ENCODE results near the gene CIDEC. TPM values are rescaled to one million over a fixed set of nuclear protein-coding genes. Genes with fewer than 3 reads are reported as not detected.

The CIDEC gene
- not detected in 2 replicates for total RNA-seq (2014; rRNA removed; shearing (Covaris generic); ENCODE audit: low replicate concordance)

DNA sequence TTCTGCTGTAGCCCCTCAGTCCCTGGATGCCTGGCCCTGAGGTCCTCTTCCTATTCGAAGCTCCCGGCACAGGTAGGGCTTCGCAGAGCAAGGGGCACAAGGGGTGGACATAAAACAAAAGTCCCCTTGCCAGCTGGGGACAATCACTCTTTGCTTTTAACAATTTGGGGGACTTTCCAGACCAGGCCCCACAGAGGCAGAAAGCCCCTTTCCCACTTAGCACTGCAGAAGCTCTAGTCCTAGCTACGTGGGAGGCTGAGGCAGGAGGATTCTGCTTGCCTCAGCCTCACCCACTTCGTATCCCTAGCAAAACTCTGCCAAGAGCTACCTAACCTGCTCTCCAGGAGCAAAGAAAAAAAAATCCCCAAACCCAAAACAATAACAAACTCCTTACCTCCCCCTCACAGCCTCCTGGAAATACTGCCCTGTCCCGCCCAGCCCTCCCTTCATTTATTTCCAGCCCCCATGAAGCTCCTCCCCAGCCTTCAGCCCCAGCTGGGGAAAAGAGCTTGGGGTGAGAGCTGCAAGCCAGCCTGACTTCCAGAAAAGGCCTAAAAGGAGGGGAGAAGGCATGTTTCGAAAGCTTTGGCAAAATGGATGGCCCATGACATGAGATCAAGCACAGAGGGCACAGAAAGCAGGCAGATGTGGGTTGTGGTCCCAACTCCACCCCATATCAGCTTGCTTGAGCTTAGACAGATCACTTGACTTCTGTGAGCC is at the start of gene CIDEC:
CIDEC (minus strand) TSS at position 424 of the 720 bp plus-strand sequence. CDS start 1,767 bp downstream, outside the sequence.
- in situ Hi-C loops (cut with HindIII; ENCODE audit: low pct_unique_long_range_greater_than_20kb, low sequenced_read_pairs), result no loop called here
- no peak for DNase-seq (ENCODE audit: low read depth)

GRCh38 chr3:9928158-9928557 is 48.1 kb upstream of the CIDEC start:
- no peak for DNase-seq (ENCODE audit: low read depth)
- in situ Hi-C loops (cut with HindIII; ENCODE audit: low pct_unique_long_range_greater_than_20kb, low sequenced_read_pairs), result no loop called here

GRCh38 chr3:9918261-9919038 is 38.4 kb upstream of the CIDEC start:
- in situ Hi-C loops (cut with HindIII; ENCODE audit: low pct_unique_long_range_greater_than_20kb, low sequenced_read_pairs), result no loop called here
- no peak for DNase-seq (ENCODE audit: low read depth)

DNA sequence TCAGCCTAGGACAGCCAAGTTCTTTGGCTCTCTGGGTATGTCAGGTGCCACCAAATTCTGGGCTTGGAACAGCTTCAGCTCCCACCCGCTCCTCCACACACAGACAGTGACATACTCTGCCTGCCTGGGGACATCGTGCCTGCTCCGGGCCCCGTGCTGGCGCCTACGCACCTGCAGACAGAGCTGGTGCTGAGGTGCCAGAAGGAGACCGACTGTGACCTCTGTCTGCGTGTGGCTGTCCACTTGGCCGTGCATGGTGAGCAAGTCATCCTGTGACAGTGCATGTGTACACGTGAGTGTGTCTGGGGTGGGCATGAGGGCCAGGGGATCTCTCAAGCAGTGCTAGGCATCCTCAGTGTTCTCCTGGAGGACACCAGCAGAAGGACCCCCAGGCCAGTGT is 37.8 kb upstream of the CIDEC start:
- no peak for DNase-seq (ENCODE audit: low read depth)
- in situ Hi-C loops (cut with HindIII; ENCODE audit: low pct_unique_long_range_greater_than_20kb, low sequenced_read_pairs), result no loop called here

GRCh38 chr3:9916734-9917680 is 37.0 kb upstream of the CIDEC start, which contains the start of gene IL17RC:
IL17RC (plus strand) TSS chr3:9917098; CDS start chr3:9917316, 218 bp downstream.
- peak; percentile 92 for DNase-seq (ENCODE audit: low read depth)
- in situ Hi-C loops (cut with HindIII; ENCODE audit: low pct_unique_long_range_greater_than_20kb, low sequenced_read_pairs), result no loop called here

DNA sequence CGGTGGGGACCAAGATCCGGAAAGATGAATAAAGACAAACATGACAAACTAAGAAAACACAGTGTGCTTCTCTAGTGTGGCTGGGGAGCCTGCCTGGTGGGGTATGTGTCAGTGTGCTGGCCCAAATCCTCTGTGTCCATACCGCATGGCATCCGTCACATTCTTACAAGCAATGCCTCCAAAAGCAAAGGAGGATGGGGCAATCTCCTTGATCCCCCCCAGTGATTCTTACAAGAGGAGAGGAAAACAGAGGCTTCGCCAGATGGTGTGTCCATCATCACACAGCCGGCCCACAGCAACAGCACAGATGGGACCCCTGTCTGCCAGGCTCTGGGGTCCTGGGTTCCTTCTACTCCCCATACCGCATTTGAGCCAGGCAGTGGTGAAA is 36.3 kb upstream of the CIDEC start:
- in situ Hi-C loops (cut with HindIII; ENCODE audit: low pct_unique_long_range_greater_than_20kb, low sequenced_read_pairs), result no loop called here
- DNase-seq (ENCODE audit: low read depth), result no peak

- DNase-seq (ENCODE audit: low read depth), result no peak
- in situ Hi-C loops (cut with HindIII; ENCODE audit: low pct_unique_long_range_greater_than_20kb, low sequenced_read_pairs), result no loop called here
Observed at GRCh38 chr3:9915254-9916141, 35.4 kb upstream of the CIDEC start.

DNA sequence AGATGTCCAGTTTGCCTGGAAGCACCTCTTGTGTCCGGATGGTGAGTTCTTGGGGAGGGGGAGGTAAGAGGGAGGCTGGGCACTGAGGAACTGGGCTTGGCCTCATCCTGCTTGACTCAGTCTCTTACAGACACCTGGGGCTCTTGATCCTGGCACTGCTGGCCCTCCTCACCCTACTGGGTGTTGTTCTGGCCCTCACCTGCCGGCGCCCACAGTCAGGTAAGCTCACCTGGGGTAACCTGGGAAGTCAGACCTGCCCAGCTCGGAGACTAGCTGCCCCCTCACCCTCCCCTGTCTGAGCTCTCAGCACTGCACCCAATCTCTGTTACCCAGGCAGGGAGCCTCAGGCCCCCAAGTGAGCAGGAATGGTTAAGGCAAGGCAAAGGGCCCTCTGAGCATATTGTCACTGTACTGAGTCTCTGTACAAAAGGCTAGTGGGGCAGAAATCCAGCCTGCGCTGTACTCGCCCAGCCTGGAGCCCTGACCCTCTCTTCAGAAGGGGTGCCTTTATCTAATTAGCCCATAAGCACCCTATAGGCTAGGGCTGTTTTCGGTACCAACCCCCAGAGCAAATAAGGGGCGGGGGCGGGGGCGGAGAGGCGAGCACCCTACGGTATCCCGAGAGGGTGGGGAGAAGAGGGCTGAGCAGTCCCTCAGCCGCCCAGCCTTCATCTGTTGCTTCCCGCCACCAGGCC is 34.7 kb upstream of the CIDEC start:
- in situ Hi-C loops (cut with HindIII; ENCODE audit: low pct_unique_long_range_greater_than_20kb, low sequenced_read_pairs), result no loop called here
- DNase-seq (ENCODE audit: low read depth), result no peak

DNA sequence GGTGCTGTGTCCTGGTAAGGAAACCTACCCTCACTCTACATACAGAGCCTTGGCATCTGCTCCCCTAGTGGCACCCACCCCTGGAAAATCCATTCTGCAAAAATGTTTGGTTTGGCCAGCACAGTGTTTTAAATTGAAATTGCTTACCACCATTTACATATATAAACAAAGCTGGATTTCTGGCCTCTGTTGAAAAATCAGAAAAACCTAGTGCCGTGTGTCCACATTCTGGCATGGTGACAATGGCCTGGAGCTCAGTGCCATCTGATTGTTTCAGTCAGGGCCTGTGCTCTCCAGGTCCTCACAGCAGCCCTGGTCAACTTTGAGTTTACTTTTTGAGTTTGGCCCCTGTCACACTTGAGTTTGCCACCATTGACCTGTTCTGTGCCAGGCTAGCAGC is 34.0 kb upstream of the CIDEC start:
- in situ Hi-C loops (cut with HindIII; ENCODE audit: low pct_unique_long_range_greater_than_20kb, low sequenced_read_pairs), result no loop called here
- no peak for DNase-seq (ENCODE audit: low read depth)

DNA sequence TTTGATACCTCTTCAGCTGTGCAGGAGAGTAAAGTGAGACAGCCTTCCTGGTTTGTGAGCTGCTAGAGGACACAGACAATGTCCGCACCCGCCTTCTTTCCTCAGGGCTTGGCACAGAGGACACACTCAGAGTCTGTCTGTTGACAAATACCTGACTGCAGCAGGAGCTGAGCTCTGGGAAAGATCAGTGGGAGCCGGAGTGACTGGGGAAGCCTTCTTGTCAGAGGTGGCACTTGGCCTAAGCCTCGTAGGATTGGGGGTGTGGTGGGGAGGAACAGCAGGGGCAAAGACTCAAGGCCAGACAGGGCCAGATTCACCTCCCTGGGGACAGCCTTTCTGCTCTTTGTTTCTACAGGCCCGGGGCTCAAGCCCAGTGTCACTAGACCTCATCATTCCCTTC is 33.5 kb upstream of the CIDEC start:
- in situ Hi-C loops (cut with HindIII; ENCODE audit: low pct_unique_long_range_greater_than_20kb, low sequenced_read_pairs), result no loop called here

DNA sequence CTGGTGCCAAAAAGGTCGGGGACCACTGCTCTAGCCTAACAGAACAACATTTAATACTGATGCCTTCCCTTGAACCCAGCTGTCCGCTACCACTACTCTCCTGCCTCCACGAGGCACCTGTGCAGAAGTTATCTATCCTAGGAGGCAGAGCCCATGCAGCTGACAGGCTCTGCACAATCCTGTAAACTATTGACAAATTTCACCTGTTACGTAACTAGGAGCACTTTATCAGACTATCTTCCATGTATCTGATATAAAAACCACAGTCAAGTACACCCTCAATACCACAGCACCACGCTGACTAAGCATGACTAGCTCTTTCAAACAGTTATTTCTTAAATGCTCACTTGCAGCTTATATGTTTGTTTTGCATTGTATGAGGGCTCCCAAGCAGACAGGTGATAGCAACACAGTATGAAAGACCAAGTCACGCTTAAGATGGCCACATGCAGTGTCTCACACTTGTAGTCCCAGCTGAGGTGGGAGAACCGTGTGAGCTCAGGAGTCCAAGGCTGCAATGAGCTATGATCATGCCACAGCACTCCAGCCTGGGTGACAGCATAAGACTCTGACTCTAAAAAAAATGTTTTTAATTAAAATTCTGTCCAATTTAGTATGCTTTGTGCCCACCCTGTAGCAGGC is 32.4 kb upstream of the CIDEC start:
- peak; percentile 48 for DNase-seq (ENCODE audit: low read depth)
- in situ Hi-C loops (cut with HindIII; ENCODE audit: low pct_unique_long_range_greater_than_20kb, low sequenced_read_pairs), result no loop called here

More for the DNA sequence above, 33.5 kb upstream of the CIDEC start:
- DNase-seq (ENCODE audit: low read depth), result no peak

DNA sequence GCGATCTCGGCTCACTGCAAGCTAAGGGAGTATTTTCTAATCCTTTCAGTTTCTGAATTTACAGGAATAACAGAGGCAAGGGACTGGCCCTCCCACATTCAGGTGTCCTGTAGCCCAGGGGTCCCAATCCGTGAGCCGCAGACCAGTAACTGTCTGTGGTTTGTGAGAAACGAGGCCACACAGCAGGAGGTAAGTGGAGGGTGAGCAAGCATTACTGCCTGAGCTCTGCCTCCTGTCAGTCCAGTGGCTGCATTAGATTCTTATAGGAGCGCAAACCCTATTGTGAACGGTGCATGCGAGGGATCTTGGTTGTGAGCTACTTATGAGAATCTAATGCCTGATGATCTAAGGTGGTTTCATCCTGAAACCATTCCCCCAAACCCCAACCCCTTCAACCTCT is 31.8 kb upstream of the CIDEC start:
- in situ Hi-C loops (cut with HindIII; ENCODE audit: low pct_unique_long_range_greater_than_20kb, low sequenced_read_pairs), result no loop called here
- DNase-seq (ENCODE audit: low read depth), result no peak

DNA sequence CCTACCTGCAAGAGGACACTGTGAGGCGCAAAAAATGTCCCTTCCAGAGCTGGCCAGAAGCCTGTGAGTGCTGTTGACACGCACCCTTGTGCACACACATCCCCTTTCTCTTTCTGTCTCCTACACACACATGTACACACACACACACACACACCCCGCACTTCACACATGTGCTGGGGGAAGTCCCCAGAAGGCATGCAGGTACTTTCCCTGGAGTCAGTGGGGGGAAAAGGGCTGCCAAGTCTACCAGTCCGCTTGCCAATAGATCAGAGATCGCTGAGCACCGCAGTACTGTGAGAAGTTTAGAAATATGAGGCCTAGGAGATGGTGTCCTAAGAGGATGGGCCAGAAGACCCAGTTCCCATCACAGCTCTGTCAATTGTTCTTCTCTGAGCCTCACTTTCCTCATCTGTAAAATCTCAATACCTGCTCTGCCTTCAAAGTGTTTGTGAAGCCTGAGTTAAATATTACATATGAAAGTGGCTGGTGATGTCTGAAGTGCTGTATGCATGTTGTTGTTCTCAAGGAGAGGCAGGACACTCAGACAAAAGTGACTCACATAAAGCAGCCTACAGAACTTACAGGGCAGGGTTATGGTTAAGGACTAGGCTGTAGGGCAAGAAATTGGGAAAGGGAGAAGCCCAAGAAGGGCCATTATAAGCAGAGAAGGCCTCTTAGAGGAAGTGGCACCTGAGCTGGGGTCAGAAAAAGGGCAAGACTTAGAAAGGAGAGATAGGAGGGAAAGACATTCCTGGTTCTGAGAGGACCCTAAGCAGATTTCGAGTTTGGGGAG is 29.4 kb upstream of the CIDEC start:
- in situ Hi-C loops (cut with HindIII; ENCODE audit: low pct_unique_long_range_greater_than_20kb, low sequenced_read_pairs), result no loop called here
- DNase-seq (ENCODE audit: low read depth), result no peak

- no peak for DNase-seq (ENCODE audit: low read depth)
- in situ Hi-C loops (cut with HindIII; ENCODE audit: low pct_unique_long_range_greater_than_20kb, low sequenced_read_pairs), result no loop called here
Observed at GRCh38 chr3:9908286-9908685, 28.2 kb upstream of the CIDEC start.

GRCh38 chr3:9906480-9906879 is 26.4 kb upstream of the CIDEC start:
- DNase-seq (ENCODE audit: low read depth), result no peak
- in situ Hi-C loops (cut with HindIII; ENCODE audit: low pct_unique_long_range_greater_than_20kb, low sequenced_read_pairs), result no loop called here

GRCh38 chr3:9903904-9904303 is 23.9 kb upstream of the CIDEC start:
- no peak for DNase-seq (ENCODE audit: low read depth)
- in situ Hi-C loops (cut with HindIII; ENCODE audit: low pct_unique_long_range_greater_than_20kb, low sequenced_read_pairs), result no loop called here
